HepG2 (cell line): ENCODE results near the gene MVP. TPM values are rescaled to one million over a fixed set of nuclear protein-coding genes. Genes with fewer than 3 reads are reported as not detected.

Source experiments
- AHR ChIP-seq: IDR thresholded peaks from 2 replicates; pipeline ENCODE4 v1.6.1; 2018; ENCODE audit warnings: missing genetic modification reagents, missing compliant biosample characterization
- ATF3 ChIP-seq: sonication (generic); formaldehyde crosslinking; IDR thresholded peaks from 2 replicates; pipeline ENCODE4 v1.4.0; 2020; ENCODE audit warnings: missing genetic modification reagents
- CENPT ChIP-seq: sonication (generic); formaldehyde crosslinking; IDR thresholded peaks from 2 replicates; pipeline ENCODE4 v1.8.0; 2022; ENCODE audit warnings: low read depth, mild to moderate bottlenecking, moderate library complexity, missing genetic modification reagents
- GABPB1 ChIP-seq: IDR thresholded peaks from 2 replicates; pipeline ENCODE4 v1.6.1; 2016; ENCODE audit warnings: mild to moderate bottlenecking, missing genetic modification reagents, moderate library complexity, missing compliant biosample characterization
- KDM4B ChIP-seq: sonication (generic); formaldehyde crosslinking; IDR thresholded peaks from 2 replicates; pipeline ENCODE4 v1.4.0; 2020; ENCODE audit warnings: missing genetic modification reagents
- PHF20 ChIP-seq: sonication (generic); formaldehyde crosslinking; IDR thresholded peaks from 2 replicates; pipeline ENCODE4 v1.5.0; 2020; ENCODE audit warnings: mild to moderate bottlenecking, missing genetic modification reagents
- PRDM4 ChIP-seq: sonication (generic); formaldehyde crosslinking; IDR thresholded peaks from 2 replicates; pipeline ENCODE4 v1.9.0; 2021; ENCODE audit warnings: missing genetic modification reagents, borderline replicate concordance
- RARA ChIP-seq: IDR thresholded peaks from 2 replicates; pipeline ENCODE4 v1.6.1; 2016; ENCODE audit warnings: missing genetic modification reagents, missing compliant biosample characterization
- SALL1 ChIP-seq: sonication (generic); formaldehyde crosslinking; IDR thresholded peaks from 2 replicates; pipeline ENCODE4 v1.8.0; 2022; ENCODE audit warnings: mild to moderate bottlenecking, missing genetic modification reagents
- TGIF2 ChIP-seq: IDR thresholded peaks from 2 replicates; pipeline ENCODE4 v1.6.1; 2016; ENCODE audit warnings: control low read depth, missing compliant biosample characterization
- ZBTB7B ChIP-seq: sonication (generic); formaldehyde crosslinking; IDR thresholded peaks from 2 replicates; pipeline ENCODE4 v1.4.0; 2020; ENCODE audit warnings: missing genetic modification reagents
- ZC3H4 ChIP-seq: sonication (generic); formaldehyde crosslinking; IDR thresholded peaks from 2 replicates; pipeline ENCODE4 v1.4.0; 2020; ENCODE audit warnings: missing genetic modification reagents, borderline replicate concordance
- ZFX ChIP-seq: sonication (generic); formaldehyde crosslinking; IDR thresholded peaks from 2 replicates; pipeline ENCODE4 v1.4.0; 2020; ENCODE audit warnings: mild to moderate bottlenecking, low read depth, missing genetic modification reagents, moderate library complexity
- ZNF251 ChIP-seq: sonication (generic); formaldehyde crosslinking; IDR thresholded peaks from 2 replicates; pipeline ENCODE4 v1.9.0; 2021; ENCODE audit warnings: mild to moderate bottlenecking, missing genetic modification reagents
- ZNF263 ChIP-seq: sonication (generic); formaldehyde crosslinking; IDR thresholded peaks from 2 replicates; pipeline ENCODE4 v1.4.0; 2020; ENCODE audit warnings: missing genetic modification reagents
- ZNF790 ChIP-seq: sonication (generic); formaldehyde crosslinking; IDR thresholded peaks from 2 replicates; pipeline ENCODE4 v1.8.0; 2022; ENCODE audit warnings: missing genetic modification reagents, mild to moderate bottlenecking, borderline replicate concordance
- polyA plus RNA-seq, 8 experiments: library from polyadenylated mRNA; depleted of rRNA in 3 of 8; stranded (reverse) in 7 of 8; unstranded in 1 of 8; fragments of >200 nt; fragmentation: Illumina TruSeq in 4 of 8; extraction: Trizol in 4 of 8; gene quantifications; 2 replicates each; pipeline versions ENCODE4 v1.2.1 to v1.2.3, GENCODE V29; 2011 to 2016; ENCODE audit warnings: low read depth in 4 of 8, missing spikeins in 1 of 8, mixed read lengths in 1 of 8; ENCODE audit not compliant: insufficient read depth in 1 of 8
- total RNA-seq, 5 experiments: library from RNA; depleted of rRNA; stranded (reverse); fragments of >200 nt; fragmentation: Illumina TruSeq; extraction: Trizol; gene quantifications; 2 replicates each; pipeline ENCODE4 v1.2.3, GENCODE V29; 2016; ENCODE audit warnings: low read depth in 1 of 5
- TF ChIP-seq, protein P1 (sequence below): sonication (generic); formaldehyde crosslinking; IDR thresholded peaks from 2 replicates; pipeline ENCODE4 v1.4.0; 2020; ENCODE audit warnings: mild to moderate bottlenecking, missing genetic modification reagents
- TF ChIP-seq, protein P2 (sequence below): sonication (generic); formaldehyde crosslinking; conservative IDR thresholded peaks from 2 replicates; pipeline ENCODE4 v1.4.0; 2020; ENCODE audit warnings: missing genetic modification reagents
- TF ChIP-seq, protein P3 (sequence below): IDR thresholded peaks from 2 replicates; pipeline ENCODE4 v1.6.1; 2012; ENCODE audit warnings: inconsistent platforms

The MVP gene
- total and polyA plus RNA-seq, 2 of the 13 experiments (the other 11 are each of a cell fraction or from before 2014, with no cell fraction given): 22.9 to 43.5 TPM

DNA sequence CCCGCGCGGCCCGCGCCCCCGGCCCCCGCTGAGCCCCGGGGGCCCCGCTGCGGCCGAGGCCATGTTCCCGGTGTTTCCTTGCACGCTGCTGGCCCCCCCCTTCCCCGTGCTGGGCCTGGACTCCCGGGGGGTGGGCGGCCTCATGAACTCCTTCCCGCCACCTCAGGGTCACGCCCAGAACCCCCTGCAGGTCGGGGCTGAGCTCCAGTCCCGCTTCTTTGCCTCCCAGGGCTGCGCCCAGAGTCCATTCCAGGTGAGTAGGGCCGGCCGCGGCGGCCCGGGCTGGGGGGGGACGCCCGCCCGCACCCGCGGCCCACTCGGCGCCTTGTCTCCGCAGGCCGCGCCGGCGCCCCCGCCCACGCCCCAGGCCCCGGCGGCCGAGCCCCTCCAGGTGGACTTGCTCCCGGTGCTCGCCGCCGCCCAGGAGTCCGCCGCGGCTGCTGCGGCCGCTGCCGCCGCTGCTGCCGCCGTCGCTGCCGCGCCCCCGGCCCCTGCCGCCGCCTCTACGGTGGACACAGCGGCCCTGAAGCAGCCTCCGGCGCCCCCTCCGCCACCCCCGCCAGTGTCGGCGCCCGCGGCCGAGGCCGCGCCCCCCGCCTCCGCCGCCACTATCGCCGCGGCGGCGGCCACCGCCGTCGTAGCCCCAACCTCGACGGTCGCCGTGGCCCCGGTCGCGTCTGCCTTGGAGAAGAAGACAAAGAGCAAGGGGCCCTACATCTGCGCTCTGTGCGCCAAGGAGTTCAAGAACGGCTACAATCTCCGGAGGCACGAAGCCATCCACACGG is 13.4 kb upstream of the MVP start (continued):
- TF ChIP-seq, protein P1, sequence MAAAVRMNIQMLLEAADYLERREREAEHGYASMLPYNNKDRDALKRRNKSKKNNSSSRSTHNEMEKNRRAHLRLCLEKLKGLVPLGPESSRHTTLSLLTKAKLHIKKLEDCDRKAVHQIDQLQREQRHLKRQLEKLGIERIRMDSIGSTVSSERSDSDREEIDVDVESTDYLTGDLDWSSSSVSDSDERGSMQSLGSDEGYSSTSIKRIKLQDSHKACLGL (CRISPR knock-in tag): peak; percentile 60; the same call in 1 of the 2 replicates
- TF ChIP-seq CENPT (CRISPR knock-in tag) (no peak), TGIF2 (CRISPR knock-in tag) (peak; percentile 53; the same call in 1 of the 2 replicates), ZBTB7B (CRISPR knock-in tag) (0 out of 2 replicates have a peak, but pooled peaks have one; percentile 23), ZNF263 (CRISPR knock-in tag) (0 out of 2 replicates have a peak, but pooled peaks have one; percentile 20), PHF20 (no peak), ZNF251 (CRISPR knock-in tag) (no peak), ATF3 (CRISPR knock-in tag) (peak; percentile 32; the same call in 1 of the 2 replicates), KDM4B (0 out of 2 replicates have a peak, but pooled peaks have one; percentile 50), ZC3H4 (CRISPR knock-in tag) (peak; percentile 86; the same call in 1 of the 2 replicates), PRDM4 (peak; percentile 57; the same call in 1 of the 2 replicates), RARA (0 out of 2 replicates have a peak, but pooled peaks have one; percentile 17), ZFX (CRISPR knock-in tag) (peak; percentile 75), SALL1 (CRISPR knock-in tag) (peak; percentile 24; the same call in 1 of the 2 replicates), AHR (CRISPR knock-in tag) (peak; percentile 65; the same call in 1 of the 2 replicates), GABPB1 (CRISPR knock-in tag) (peak; percentile 50; the same call in 1 of the 2 replicates), ZNF790 (0 out of 2 replicates have a peak, but pooled peaks have one; percentile 29)
- TF ChIP-seq, protein P2, sequence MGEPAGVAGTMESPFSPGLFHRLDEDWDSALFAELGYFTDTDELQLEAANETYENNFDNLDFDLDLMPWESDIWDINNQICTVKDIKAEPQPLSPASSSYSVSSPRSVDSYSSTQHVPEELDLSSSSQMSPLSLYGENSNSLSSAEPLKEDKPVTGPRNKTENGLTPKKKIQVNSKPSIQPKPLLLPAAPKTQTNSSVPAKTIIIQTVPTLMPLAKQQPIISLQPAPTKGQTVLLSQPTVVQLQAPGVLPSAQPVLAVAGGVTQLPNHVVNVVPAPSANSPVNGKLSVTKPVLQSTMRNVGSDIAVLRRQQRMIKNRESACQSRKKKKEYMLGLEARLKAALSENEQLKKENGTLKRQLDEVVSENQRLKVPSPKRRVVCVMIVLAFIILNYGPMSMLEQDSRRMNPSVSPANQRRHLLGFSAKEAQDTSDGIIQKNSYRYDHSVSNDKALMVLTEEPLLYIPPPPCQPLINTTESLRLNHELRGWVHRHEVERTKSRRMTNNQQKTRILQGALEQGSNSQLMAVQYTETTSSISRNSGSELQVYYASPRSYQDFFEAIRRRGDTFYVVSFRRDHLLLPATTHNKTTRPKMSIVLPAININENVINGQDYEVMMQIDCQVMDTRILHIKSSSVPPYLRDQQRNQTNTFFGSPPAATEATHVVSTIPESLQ (CRISPR knock-in tag): no peak
- TF ChIP-seq, protein P3, sequence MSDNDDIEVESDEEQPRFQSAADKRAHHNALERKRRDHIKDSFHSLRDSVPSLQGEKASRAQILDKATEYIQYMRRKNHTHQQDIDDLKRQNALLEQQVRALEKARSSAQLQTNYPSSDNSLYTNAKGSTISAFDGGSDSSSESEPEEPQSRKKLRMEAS: peak; percentile 78; the same call in 1 of the 2 replicates
